GM12891 (cell line): ENCODE results near the gene CACNB4.
"Not testable (repeated sequence)": the region's sequence is repeated elsewhere in the genome, so short reads cannot be mapped to it uniquely, and the experiment has no call there.

Experiments used
- DNase-seq: peaks from one replicate; pipeline ENCODE4 v3.0.0; 2011; ENCODE audit warnings: low spot score; ENCODE audit not compliant: insufficient read length
- FAIRE-seq: peaks from 2 replicates; lab custom pipeline; 2011; peaks lifted over from hg19 to GRCh38; lab: Jason Lieb, UNC
- PAX5 ChIP-seq: IDR thresholded peaks from 2 replicates; pipeline ENCODE4 v1.6.1; 2011; ENCODE audit warnings: low read length, moderate library complexity, mild to moderate bottlenecking; ENCODE audit not compliant: insufficient read depth, severe bottlenecking
- POLR2A ChIP-seq: IDR thresholded peaks from 2 replicates; pipeline ENCODE4 v1.6.1; 2011; ENCODE audit warnings: low read depth, low read length, control low read depth
- POLR2AphosphoS5 ChIP-seq: IDR thresholded peaks from 2 replicates; pipeline ENCODE4 v1.6.1; 2011; ENCODE audit warnings: low read depth, low read length, control low read depth
- POU2F2 ChIP-seq: IDR thresholded peaks from 2 replicates; pipeline ENCODE4 v1.6.1; 2011; ENCODE audit warnings: low read depth, mild to moderate bottlenecking, control low read depth, low read length, moderate library complexity
- SPI1 ChIP-seq: IDR thresholded peaks from 2 replicates; pipeline ENCODE4 v1.6.1; 2011; ENCODE audit warnings: low read depth, low read length, control low read depth
- TAF1 ChIP-seq: IDR thresholded peaks from 2 replicates; pipeline ENCODE4 v1.6.1; 2011; ENCODE audit warnings: low read depth, low read length, control low read depth

Gene CACNB4

DNA sequence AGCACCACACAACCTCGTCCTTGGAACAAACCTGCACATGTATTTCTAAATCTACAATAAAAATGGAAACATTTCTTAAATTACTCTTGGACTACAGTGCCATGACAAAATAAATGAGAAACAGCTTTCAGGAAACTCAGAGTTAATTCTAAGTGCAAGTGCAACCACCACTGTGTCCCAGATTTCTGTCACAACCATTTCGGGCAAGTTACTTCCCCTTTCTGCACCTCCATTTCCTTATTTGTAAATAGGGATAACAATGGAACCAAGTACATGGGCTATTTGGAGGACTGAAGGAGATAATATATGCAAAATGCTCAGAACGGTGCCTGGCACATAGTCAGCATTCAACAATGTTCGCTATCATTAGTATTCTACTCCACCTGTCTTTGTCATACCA lies 93.2 kb downstream of the CACNB4 start:
- no peak for DNase-seq
- TF ChIP-seq SPI1 = no peak
- TF ChIP-seq POU2F2 = no peak
- TF ChIP-seq POLR2AphosphoS5 = no peak
- TF ChIP-seq POLR2A = no peak
- no peak for TF ChIP-seq TAF1
- no peak for TF ChIP-seq PAX5
- FAIRE-seq = no peak

- not testable (repeated sequence) for FAIRE-seq, DNase-seq
These were observed 95.6 kb downstream of the CACNB4 start for GRCh38 chr2:152003283-152003682.

DNA sequence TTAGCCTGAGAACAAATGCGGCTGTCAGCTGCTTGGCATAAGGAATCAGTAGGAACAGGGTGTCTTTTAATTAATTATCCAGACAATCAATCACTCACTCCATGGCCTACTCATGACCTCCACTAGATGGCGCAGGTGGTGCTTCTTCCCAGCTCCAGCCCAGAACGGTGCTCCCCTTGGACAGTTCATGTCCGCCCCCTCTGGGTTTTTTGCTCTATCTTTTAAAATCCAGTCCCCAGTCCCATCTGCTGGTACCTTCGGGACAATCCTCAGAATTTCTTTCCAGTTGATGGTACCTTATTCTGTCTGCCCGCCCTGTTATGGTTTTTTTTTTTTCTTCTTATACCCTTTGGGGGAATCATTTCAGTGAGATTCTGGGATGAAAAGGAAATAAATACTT lies 99.8 kb downstream of the CACNB4 start:
- DNase-seq = peak; percentile 33
- peak; percentile 83 for FAIRE-seq
- no peak for TF ChIP-seq PAX5
- TF ChIP-seq POLR2AphosphoS5 = no peak
- TF ChIP-seq POU2F2 = no peak
- TF ChIP-seq SPI1 = no peak
- no peak for TF ChIP-seq TAF1
- TF ChIP-seq POLR2A = no peak

DNA sequence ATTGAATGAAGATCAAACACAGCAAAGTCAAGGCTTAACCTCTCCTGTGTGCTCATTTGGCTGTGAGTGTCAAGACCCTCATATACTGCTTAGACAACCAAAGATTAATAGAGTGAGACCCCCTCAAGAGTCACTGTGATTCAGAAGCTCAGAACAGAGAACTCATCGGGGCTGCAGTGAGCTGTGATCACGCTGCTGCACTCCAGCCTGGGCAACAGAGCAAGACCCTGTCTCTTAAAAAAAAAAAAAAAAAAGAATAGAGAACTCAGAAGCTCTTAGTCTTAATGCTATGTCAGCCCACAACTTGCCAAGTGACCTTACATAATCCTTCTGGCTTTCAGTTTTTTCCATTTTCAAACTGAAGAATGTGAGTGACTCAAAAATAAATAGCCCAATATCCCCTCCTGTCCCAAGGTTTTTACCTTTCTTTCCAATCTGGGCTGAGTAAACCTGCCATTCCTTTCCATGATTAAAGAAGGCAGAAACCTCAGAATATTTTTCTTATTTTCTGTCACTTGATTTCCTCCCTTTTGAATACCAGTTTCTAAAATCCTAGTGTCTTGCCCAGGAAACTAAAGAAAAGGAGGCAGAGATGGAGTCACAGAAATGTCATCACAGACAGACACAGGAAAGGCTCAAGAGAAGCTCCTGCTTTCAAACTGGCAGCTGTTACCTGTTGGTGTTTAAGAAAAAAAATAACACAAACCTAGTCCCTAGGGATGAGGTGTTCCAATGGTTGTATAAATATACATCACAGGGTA lies 102.4 kb downstream of the CACNB4 start:
- no peak for TF ChIP-seq SPI1
- no peak for TF ChIP-seq POLR2A
- no peak for TF ChIP-seq POU2F2
- no peak for TF ChIP-seq PAX5
- no peak for TF ChIP-seq TAF1
- no peak for TF ChIP-seq POLR2AphosphoS5
- DNase-seq (no peak), FAIRE-seq (no peak)

- no peak for DNase-seq
- FAIRE-seq = no peak
- TF ChIP-seq SPI1 = no peak
- TF ChIP-seq POLR2AphosphoS5 = no peak
- no peak for TF ChIP-seq POLR2A
- no peak for TF ChIP-seq PAX5
- TF ChIP-seq TAF1 = no peak
- no peak for TF ChIP-seq POU2F2
These were observed 103.7 kb downstream of the CACNB4 start for GRCh38 chr2:151995161-151995557.

- not testable (repeated sequence) for DNase-seq, FAIRE-seq
These were observed 104.7 kb downstream of the CACNB4 start for GRCh38 chr2:151994178-151994577.

DNA sequence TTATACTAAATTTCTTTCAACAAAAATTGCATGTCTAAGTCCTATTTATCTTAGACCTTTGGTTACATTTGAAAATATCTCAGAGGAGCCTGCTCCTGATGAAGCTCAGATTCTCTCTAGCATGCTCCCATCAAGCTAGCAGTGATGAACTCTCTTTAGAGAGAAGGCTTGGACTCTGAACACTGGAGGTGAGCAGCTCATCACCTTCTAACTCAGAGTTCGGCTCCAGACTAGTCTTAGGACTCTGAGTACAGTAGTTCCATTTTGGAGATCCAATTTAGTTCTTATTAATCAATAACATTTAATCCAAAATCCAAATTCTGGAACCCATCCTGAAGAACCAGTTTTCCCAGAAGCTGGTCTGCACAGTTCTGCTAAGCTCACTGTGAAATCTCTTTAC lies 107.8 kb downstream of the CACNB4 start:
- DNase-seq (no peak), FAIRE-seq (no peak)
- TF ChIP-seq PAX5 (no peak), POU2F2 (no peak), POLR2AphosphoS5 (no peak), TAF1 (no peak), SPI1 (no peak), POLR2A (no peak)

DNA sequence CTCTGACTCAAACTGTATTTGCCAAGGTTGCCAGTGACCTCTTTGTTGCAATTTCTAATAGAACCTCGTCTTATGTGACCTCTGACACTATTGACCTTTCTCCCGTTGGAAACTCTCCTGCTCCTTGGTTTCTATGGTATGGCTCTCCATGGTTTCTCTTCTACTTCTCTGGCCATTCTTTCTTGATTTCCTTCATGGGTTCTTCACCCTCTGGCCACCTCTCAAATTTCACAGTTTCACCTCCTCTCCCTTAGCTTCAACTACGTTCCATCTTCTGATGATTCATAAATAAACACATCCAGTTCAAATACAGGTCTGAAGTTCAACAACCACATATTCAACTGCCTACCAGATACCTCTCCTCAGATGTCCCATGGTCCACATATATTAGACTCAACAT lies 109.5 kb downstream of the CACNB4 start:
- FAIRE-seq (no peak), DNase-seq (no peak)
- TF ChIP-seq SPI1 = no peak
- TF ChIP-seq TAF1 = no peak
- no peak for TF ChIP-seq PAX5
- TF ChIP-seq POLR2A = no peak
- TF ChIP-seq POLR2AphosphoS5 = no peak
- no peak for TF ChIP-seq POU2F2

- DNase-seq (no peak), FAIRE-seq (peak; percentile 5)
- TF ChIP-seq PAX5 (no peak), POU2F2 (no peak), TAF1 (no peak), POLR2A (no peak), POLR2AphosphoS5 (no peak), SPI1 (no peak)
These were observed 111.4 kb downstream of the CACNB4 start for GRCh38 chr2:151987484-151987883.

DNA sequence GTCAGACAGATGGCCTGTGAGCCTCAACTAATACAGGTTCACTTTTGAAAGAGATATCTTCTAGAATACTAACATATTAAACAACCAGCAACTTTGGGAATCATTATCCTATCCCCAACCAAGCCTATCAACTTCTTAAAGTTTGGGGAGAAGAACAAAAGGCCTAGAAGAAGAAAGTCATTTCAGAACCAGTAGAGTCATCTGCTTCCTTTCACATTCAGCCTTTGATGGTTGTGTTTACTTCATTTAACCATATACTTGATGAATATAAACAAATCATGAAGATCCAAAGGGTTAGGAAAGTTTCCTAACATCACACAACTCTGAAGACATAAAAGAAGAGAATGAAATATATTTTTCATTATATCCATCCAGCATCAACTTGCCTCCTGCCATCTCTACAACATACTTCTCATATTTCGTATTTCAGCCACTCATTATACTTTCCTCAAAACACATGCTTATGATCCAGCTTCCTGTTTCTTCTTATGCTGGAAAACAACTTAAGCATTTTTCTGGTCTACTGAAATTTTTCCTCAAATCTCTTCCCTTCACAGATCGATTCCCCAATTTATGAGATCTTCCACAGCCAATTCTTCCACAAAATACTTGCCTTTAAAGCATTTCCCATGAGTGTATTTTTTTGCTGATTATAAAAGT lies 114.3 kb downstream of the CACNB4 start:
- TF ChIP-seq TAF1 (no peak), PAX5 (no peak), POU2F2 (no peak), POLR2A (no peak), POLR2AphosphoS5 (no peak), SPI1 (no peak)
- DNase-seq (no peak), FAIRE-seq (no peak)

DNA sequence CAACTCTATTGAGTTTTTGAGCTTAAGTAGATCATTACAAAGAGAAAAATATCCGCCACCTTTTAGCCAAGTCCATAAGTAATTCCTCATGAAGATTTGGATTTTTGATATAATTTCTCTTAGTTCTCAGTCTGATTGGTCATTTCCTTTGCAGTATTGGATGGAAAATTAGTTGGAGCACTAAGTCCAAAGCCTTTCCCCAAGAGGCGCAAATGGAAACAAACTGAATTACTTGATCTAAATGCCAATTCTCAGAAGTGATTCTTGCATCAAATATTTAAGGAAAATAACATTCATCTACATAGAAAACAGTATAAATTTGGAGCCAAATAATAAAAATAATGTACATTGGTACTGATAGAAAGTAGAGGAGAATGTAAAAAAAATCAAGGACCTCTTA lies 115.6 kb downstream of the CACNB4 start:
- FAIRE-seq (no peak), DNase-seq (no peak)
- no peak for TF ChIP-seq POU2F2
- no peak for TF ChIP-seq PAX5
- TF ChIP-seq TAF1 = no peak
- TF ChIP-seq POLR2AphosphoS5 = no peak
- no peak for TF ChIP-seq SPI1
- no peak for TF ChIP-seq POLR2A

DNA sequence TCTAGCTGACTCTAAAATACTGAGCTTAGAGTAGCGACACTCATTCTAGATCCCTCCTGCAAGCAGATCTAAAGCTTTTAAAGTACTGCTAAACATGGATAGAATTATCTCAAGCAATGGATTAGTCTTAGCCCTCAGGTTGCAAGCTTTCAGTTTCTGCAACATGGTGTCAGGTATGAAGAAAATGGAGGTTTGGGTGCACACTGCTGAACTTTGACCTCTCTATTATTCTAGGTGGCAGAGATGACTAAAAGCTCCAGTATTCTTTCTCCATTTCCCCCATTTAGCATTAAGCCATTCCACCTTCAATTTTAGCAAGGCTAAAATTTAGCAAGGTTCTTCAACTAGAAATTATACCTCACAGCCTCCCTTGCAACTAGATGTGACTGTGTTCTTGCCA lies 117.0 kb downstream of the CACNB4 start:
- no peak for FAIRE-seq

More for the DNA sequence above, 117.0 kb downstream of the CACNB4 start:
- TF ChIP-seq SPI1 (no peak), POLR2AphosphoS5 (no peak), POLR2A (no peak), TAF1 (no peak), POU2F2 (no peak), PAX5 (no peak)
- no peak for DNase-seq
